Activated CD8-positive, alpha-beta memory T cell treated with anti-CD3 and anti-CD28 coated beads for 4 hours (primary cell): ENCODE results near the gene KCNK1.

Experiments
- DNase-seq, 2 donors: peaks; one replicate each; pipeline ENCODE4 v3.0.0-alpha.2; 2020; ENCODE audit warnings: low read depth in 2 of 2

The KCNK1 gene

DNA sequence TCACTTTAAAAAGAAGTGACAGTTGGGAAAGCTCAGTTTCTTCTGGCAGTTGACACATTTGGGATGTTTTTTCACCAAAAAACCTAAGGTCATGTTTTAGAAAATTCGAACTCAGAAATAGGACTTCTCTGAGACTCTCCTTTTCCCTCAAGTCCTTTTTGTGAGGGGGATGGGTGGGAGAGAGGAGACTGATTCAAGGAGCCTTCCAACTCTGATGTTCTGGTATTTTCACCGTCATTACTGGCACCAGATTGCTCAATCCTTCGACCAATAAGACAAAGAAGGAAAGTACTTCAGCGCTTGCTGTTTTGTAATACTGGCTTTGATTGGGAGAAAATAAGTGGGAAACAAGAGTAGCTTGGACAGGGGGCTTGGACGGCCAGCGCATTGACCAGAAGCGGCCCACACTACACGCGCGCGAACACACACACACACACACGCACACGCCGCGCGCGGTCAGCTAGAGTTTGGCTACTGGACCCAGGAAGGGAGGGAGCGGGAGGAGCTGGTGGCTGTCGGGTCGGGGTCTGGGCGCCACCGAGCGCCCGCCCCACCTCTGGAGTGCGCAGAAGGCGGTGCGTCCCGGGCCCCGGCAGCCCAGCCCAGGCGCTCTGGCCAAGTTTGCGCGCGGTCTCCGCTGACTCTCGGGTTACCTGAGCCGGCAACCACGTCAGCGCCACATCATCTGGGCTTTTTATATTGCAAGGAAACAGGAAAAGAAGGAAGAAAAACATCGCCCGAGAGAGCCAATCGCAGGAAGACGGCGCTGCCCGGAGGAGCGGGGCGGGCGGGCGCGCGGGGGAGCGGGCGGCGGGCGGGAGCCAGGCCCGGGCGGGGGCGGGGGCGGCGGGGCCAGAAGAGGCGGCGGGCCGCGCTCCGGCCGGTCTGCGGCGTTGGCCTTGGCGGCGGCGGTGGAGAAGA, at the start of gene KCNK1:
KCNK1 (plus strand) TSS at position 855 of the 921 bp plus-strand sequence; CDS start at position 921, 66 bp downstream.
- DNase-seq: no peak

DNA sequence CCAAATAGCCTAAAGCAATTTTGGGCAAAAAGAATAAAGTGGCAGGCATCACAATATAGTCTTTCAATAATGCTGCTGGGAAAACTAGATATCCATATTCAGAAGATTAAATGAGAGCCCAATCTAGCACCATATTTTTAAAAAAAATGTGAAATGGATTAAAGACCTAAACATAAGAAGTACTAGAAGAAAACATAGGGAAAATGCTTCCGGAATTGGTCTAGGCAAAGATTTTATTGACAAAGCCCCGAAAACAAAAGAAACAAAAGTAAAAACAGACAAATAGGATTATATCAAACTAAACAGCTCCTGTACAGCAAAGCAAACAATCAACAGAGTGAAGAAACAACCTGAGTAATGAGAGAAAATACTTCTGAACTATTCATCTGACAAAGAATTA, 48.6 kb upstream of the KCNK1 start:
- DNase-seq: no peak

DNA sequence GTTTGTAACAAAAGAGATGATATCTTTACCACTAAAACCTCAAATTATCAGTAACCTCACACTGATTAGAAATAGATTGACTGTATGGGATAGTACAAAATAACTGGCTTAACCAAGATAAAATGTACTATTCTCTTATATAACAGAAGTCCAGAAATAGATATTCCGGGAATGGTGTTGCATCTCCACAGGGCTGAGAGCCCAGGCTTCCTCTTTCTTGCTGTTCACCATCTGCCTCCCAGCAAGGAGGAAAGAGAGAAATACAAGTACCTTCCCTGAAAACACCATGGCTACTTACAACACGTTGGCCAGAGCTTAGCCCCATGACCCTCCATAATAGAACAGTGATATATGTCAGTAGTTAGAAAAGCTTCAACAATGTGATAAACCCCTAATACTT, 47.0 kb upstream of the KCNK1 start:
- DNase-seq: no peak

GRCh38 chr1:233569636-233570035, 44.3 kb upstream of the KCNK1 start:
- no peak for DNase-seq

DNA sequence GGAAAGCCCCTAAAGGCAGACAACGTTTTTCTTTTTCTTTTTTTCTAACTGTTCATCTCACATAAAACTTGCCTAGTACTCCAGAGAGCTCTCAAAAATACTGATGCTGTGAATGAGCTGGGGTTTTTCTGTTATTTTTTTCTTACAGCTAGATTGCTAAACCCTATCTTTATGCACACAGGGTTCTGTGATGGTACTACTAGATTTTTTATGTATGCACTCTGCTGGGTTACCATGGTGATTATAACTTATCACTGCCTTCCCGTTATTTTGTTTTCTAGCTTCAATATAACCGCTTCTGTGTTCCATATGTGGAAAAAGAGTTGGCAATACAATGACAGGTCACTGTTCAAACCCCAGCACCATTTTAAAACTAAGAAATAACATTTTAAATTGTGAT, 43.7 kb upstream of the KCNK1 start:
- no peak for DNase-seq

DNA sequence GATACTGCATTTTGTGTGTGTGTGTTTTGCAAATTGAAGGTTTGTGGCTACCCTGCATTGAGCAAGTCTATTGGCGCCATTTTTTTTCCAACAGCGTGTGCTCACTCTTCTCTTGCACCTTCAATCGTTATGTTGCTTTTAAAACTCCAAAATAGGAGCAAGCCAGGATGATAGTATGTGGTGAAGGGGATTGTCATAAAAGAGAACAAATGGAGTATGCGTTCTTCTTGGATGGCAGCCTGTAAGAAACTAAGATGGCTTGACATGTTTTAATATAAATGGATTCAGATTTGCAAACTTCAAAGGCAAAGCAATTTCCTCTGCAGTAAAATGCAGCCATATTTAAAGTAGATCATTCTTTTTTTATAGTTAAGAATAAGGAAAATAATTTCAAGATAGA, 43.2 kb upstream of the KCNK1 start:
- no peak for DNase-seq

DNA sequence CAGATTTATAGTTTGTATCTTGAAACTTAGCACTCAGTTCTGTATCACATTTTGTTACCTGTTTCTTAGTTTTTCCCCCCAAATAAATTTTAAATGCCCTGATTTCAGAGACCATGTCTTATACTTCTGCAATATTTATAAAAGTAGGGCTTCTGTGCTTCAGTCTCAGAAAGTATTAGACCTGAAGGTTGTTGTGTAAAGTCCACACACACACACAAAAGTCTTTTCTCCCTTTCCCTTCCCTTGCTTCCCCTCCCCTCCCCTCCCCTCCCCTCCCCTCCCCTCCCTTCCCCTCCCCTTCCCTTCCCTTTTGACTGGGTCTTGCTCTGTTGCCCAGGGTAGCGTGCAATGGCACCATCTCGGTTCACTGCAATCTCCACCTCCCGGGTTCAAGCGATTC, 41.0 kb upstream of the KCNK1 start:
- no peak for DNase-seq

- DNase-seq: no peak
Observed at GRCh38 chr1:233575450-233575849, 38.5 kb upstream of the KCNK1 start.

DNA sequence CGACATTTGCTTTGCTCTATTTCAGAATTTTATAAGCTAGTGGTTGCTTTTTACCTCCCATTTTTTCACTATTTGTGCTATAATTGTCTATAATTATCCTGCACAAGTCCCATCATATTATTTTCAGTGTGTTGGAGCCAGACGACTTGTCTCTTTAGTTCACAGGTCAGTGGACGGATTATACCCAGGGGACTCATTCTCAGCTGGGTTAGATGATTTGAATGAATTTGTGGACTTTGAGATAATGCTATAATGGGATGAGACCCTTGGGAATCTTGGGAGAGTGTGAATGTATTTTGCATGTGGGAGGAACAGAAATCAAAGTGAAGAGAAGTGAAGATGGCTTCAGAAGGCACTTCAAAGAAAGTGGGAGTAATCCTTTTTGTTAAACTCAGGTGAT, 31.5 kb upstream of the KCNK1 start:
- no peak for DNase-seq

- no peak for DNase-seq
Observed at GRCh38 chr1:233584376-233584775, 29.5 kb upstream of the KCNK1 start.

DNA sequence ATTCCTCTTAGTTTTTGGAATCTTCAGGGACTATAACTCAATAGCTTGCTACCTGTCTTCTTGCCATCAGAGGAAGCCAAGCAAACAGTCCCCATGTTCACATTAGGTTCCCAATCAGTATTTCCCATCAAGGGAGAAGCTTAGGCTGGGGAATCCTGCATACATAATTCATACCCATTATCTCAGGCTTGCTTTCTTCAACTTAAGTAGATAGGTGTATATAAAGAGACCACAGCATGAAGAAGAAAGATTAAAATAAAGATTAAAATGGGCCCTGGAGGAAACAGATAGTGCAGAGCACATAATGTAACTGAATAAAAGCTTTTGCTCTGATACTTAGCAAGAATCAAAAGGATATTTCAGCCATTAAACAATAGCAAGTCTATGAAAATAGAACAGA, 29.0 kb upstream of the KCNK1 start:
- no peak for DNase-seq

DNA sequence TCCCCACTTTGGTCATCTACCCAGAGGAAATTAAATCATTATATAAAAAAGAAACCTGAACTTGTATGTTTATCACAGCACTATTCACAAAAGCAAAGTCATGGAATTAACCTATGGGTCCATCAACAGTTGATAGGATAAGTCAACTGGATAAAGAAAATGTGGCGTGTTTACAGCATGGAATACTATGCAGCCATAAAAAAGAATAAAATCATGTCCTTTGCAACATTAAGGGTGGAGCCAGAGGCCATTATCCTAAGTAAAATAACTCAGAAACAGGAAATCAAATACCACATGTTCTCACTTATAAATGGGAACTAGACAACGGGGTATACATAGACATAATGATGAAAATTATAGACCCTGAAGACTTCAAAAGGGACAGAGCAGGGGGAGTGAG, 27.6 kb upstream of the KCNK1 start:
- DNase-seq: no peak

DNA sequence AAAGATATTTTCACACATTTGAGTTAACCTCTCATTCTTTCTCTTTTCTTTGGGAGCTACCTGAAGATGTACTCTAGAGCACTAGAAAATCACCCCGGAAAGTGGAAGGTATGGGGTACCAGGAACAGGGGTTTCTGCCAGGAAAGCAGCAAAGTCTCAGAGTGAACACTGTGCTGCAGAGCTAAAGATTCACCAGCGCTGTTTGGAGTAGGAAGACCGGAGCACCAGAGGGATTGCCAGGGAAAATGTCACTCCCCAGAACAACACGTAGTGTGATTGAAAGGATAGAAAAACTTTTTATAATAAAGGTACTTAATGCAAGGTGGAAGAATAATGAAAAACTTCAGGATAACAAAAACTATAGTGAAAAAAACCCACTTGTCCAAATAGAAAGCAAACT, 26.7 kb upstream of the KCNK1 start:
- DNase-seq: no peak

GRCh38 chr1:233587958-233588799, 25.7 kb upstream of the KCNK1 start:
- DNase-seq: no peak

DNA sequence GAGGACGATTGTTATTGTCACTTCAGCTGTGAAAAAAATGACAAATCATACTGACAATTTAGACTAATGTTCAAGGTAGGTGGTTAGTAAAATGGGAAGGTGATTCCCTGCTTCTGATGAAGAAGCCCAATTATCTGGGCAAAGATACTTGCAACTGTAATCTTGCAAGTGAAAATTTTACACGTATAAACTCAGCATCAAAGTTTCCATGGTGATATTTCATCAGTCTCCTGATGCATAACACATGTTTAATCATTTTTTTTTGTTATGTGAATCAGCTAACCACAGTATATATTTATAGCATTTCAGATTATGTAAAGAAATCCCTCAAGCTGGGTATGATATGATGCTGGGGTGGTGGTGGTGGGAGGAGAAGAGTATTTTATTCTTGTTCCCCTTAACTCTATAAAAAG, 16.4 kb upstream of the KCNK1 start:
- no peak for DNase-seq

- DNase-seq: no peak
Observed at GRCh38 chr1:233598891-233599541, 14.9 kb upstream of the KCNK1 start.

- DNase-seq: no peak
Observed at GRCh38 chr1:233599542-233600073, 14.3 kb upstream of the KCNK1 start.

DNA sequence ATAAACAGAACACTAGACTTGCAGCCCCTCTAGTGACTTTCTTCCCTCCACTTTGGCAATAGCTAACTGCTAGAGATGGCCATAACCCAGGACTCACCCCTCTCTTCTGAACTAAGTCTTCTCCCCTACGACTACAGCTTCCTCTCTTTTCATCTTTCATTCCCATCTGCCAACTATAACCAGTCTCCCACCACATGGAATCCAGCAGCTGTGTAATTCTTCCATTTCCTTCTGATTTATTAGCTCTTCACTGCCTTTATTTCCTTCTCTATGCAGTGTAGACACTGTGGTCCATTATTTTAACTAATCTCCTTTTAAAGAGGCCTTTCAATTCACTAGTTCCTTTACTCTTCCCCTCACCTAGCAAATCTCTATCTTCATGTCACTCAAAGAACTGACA, 13.4 kb upstream of the KCNK1 start:
- no peak for DNase-seq

DNA sequence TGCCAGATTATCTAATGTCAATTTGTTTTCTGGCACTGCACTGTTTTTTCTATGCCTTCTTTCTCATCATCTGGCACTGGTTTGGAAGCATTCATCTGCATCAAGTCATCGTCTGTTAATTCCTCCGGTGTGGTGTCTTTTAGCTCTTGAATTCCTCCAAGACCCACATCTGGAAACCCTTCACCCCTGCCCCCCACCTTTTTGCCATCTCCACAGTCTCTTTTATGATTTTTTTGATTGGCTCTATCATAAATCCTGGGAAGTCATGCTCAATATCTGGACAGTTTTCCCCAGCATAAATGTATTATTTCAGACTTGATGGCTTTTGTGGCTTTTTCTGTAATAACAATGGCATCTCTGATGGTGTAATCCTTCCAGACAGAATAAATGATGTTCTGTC, 10.4 kb upstream of the KCNK1 start:
- no peak for DNase-seq

DNA sequence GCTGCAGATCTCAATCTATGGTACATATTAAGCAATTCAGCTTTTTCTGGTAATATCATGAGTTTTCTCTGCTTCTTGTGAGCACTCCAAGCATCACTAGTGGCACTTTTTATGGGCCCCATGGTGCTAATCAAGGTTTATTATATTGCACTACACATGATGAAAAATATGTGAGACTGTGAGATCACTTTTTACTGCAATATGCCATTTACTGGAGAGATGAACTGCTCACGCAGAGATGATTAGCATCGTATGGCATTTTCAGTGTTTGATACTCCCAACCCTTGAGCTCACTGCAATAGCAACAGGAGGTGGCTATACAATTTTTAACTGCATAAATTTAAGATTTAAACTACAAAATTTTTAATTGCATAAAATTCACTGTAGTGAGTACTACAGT, 8.7 kb upstream of the KCNK1 start:
- DNase-seq: no peak

- no peak for DNase-seq
Observed at GRCh38 chr1:233606813-233607212, 7.1 kb upstream of the KCNK1 start.
